ENCODE results near the gene PRLHR. TPM values are rescaled to one million over a fixed set of nuclear protein-coding genes. Genes with fewer than 3 reads are reported as not detected.
A peak's percentile ranks its signal among the peaks of the same experiment; 100 is the strongest.

PRLHR gene
- total RNA-seq, 1 experiment from 2014 or later = not detected

DNA sequence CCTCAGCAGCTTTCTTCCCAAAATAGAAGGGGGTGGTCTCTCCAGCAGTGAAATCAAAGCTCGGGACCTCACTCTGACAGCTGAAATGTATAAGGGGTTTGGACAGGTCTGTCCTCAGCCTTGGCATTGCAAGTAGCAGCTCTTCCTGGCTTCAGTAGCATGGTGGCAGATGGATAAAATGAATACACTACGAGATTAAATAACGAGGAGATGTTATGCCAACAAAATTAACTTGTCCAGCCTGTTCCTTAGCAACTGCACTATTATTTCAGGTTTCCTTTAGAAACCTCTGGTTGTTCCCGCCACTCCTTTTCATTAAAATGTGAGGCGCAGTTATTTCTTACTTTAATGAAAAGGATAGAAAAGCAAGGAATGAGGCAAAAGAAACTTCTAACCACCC is 24.9 kb downstream of the PRLHR start:
- peaks cover 30% of the 10 kb centered on the region for H3K4me1 Mint-ChIP-seq (ENCODE audit: insufficient read depth, unreplicated experiment)
- intact Hi-C loops (cut with micrococcal nuclease) = no loop called here
- H3K9me3 Mint-ChIP-seq (ENCODE audit: unreplicated experiment) = no peaks in the 10 kb centered on the region
- H3K27me3 Mint-ChIP-seq (ENCODE audit: insufficient read depth, unreplicated experiment) = no peaks in the 10 kb centered on the region
- CTCF ChIA-PET = interaction anchor here (0.7 to 9.7 kb wide), 7 partner anchors 24 to 230 kb away, joined by 3 to 161 read pairs (median 20); no protein-coding TSS in a partner anchor
- POLR2A ChIA-PET = interaction anchor here (0.7 kb wide), 1 partner anchor 200 kb away, joined by 3 read pairs; no protein-coding TSS in a partner anchor
- DNase-seq (ENCODE audit: unreplicated experiment) = no peak
- no peak overlapping the region for H3K27ac Mint-ChIP-seq (ENCODE audit: low read depth, unreplicated experiment)
- H3K36me3 Mint-ChIP-seq (ENCODE audit: insufficient read depth, unreplicated experiment) = no peaks in the 10 kb centered on the region
- TF ChIP-seq CTCF (IDR thresholded peaks at IDR 0.05; ENCODE audit: unreplicated experiment) = no peak
- BruUV-seq (replicated peaks) = no TSS peak
- no peak overlapping the region for H3K4me3 Mint-ChIP-seq (ENCODE audit: unreplicated experiment)

GRCh38 chr10:118569882-118570252 is 25.6 kb downstream of the PRLHR start:
- Mint-ChIP-seq H3K4me1 (ENCODE audit: insufficient read depth, unreplicated experiment) (peaks cover 30% of the 10 kb centered on the region), H3K36me3 (ENCODE audit: insufficient read depth, unreplicated experiment) (no peaks in the 10 kb centered on the region), H3K27ac (ENCODE audit: low read depth, unreplicated experiment) (no peak overlapping the region), H3K27me3 (ENCODE audit: insufficient read depth, unreplicated experiment) (no peaks in the 10 kb centered on the region), H3K9me3 (ENCODE audit: unreplicated experiment) (no peaks in the 10 kb centered on the region), H3K4me3 (ENCODE audit: unreplicated experiment) (no peak overlapping the region)
- intact Hi-C loops (cut with micrococcal nuclease) = loop anchor here (5.0 kb wide), 1 partner anchor 462 kb away; no protein-coding TSS in a partner anchor
- POLR2A ChIA-PET = interaction anchor here (0.8 to 1.6 kb wide), 3 partner anchors 99 to 228 kb away, joined by 3 to 5 read pairs (median 4); no protein-coding TSS in a partner anchor
- BruUV-seq (replicated peaks) = no TSS peak
- no peak for DNase-seq (ENCODE audit: unreplicated experiment)
- no peak for TF ChIP-seq CTCF (IDR thresholded peaks at IDR 0.05; ENCODE audit: unreplicated experiment)
- CTCF ChIA-PET = interaction anchor here (0.6 to 9.7 kb wide), 16 partner anchors 9 to 460 kb away, joined by 3 to 161 read pairs (median 8); partner anchors contain the start of gene NANOS1

- no peaks in the 10 kb centered on the region for H3K27me3 Mint-ChIP-seq (ENCODE audit: insufficient read depth, unreplicated experiment)
- CTCF ChIA-PET = interaction anchor here (0.6 to 9.7 kb wide), 32 partner anchors 10 to 584 kb away, joined by 3 to 161 read pairs (median 4); partner anchors contain the start of gene NANOS1
- H3K9me3 Mint-ChIP-seq (ENCODE audit: unreplicated experiment) = no peaks in the 10 kb centered on the region
- no peak for TF ChIP-seq CTCF (IDR thresholded peaks at IDR 0.05; ENCODE audit: unreplicated experiment)
- peak; percentile 23 for DNase-seq (ENCODE audit: unreplicated experiment)
- BruUV-seq (replicated peaks) = no TSS peak
- H3K4me3 Mint-ChIP-seq (ENCODE audit: unreplicated experiment) = no peak overlapping the region
- no peaks in the 10 kb centered on the region for H3K36me3 Mint-ChIP-seq (ENCODE audit: insufficient read depth, unreplicated experiment)
- H3K27ac Mint-ChIP-seq (ENCODE audit: low read depth, unreplicated experiment) = no peak overlapping the region
- intact Hi-C loops (cut with micrococcal nuclease) = loop anchor here (5.0 kb wide), 1 partner anchor 463 kb away; no protein-coding TSS in a partner anchor
- peaks cover 30% of the 10 kb centered on the region for H3K4me1 Mint-ChIP-seq (ENCODE audit: insufficient read depth, unreplicated experiment)
- POLR2A ChIA-PET = interaction anchor here (0.8 to 1.8 kb wide), 6 partner anchors 12 to 461 kb away, joined by 3 to 6 read pairs (median 4); partner anchors contain the start of gene NANOS1
Observed at GRCh38 chr10:118569241-118569881, 26.1 kb downstream of the PRLHR start.

- intact Hi-C loops (cut with micrococcal nuclease) = loop anchor here (1.0 to 5.0 kb wide), 4 partner anchors 153 to 464 kb away; no protein-coding TSS in a partner anchor
- no peaks in the 10 kb centered on the region for H3K9me3 Mint-ChIP-seq (ENCODE audit: unreplicated experiment)
- no TSS peak for BruUV-seq (replicated peaks)
- no peaks in the 10 kb centered on the region for H3K27me3 Mint-ChIP-seq (ENCODE audit: insufficient read depth, unreplicated experiment)
- TF ChIP-seq CTCF (IDR thresholded peaks at IDR 0.05; ENCODE audit: unreplicated experiment) = peak; percentile 83
- no peak overlapping the region for H3K27ac Mint-ChIP-seq (ENCODE audit: low read depth, unreplicated experiment)
- ChIA-PET POLR2A (interaction anchor here (0.6 to 1.8 kb wide), 9 partner anchors 10 to 596 kb away, joined by 3 to 6 read pairs (median 4); partner anchors contain the start of genes EIF3A and NANOS1), CTCF (interaction anchor here (0.6 to 9.7 kb wide), 55 partner anchors 8 to 1690 kb away, joined by 3 to 161 read pairs (median 4); partner anchors contain the start of gene NANOS1)
- DNase-seq (ENCODE audit: unreplicated experiment) = peak; percentile 79
- no peak overlapping the region for H3K4me3 Mint-ChIP-seq (ENCODE audit: unreplicated experiment)
- H3K36me3 Mint-ChIP-seq (ENCODE audit: insufficient read depth, unreplicated experiment) = no peaks in the 10 kb centered on the region
- H3K4me1 Mint-ChIP-seq (ENCODE audit: insufficient read depth, unreplicated experiment) = peaks cover 30% of the 10 kb centered on the region
Observed at GRCh38 chr10:118568327-118568848, 27.1 kb downstream of the PRLHR start.

All from MCF 10A (cell line).